ENCODE results near the gene CPNE7. TPM values are rescaled to one million over a fixed set of nuclear protein-coding genes. Genes with fewer than 3 reads are reported as not detected.

The CPNE7 gene
- total and polyA plus RNA-seq, 9 of the 15 experiments (the other 6 are each of a cell fraction or from before 2014, with no cell fraction given): 0.30 to 73.4 (median 32.7) TPM

DNA sequence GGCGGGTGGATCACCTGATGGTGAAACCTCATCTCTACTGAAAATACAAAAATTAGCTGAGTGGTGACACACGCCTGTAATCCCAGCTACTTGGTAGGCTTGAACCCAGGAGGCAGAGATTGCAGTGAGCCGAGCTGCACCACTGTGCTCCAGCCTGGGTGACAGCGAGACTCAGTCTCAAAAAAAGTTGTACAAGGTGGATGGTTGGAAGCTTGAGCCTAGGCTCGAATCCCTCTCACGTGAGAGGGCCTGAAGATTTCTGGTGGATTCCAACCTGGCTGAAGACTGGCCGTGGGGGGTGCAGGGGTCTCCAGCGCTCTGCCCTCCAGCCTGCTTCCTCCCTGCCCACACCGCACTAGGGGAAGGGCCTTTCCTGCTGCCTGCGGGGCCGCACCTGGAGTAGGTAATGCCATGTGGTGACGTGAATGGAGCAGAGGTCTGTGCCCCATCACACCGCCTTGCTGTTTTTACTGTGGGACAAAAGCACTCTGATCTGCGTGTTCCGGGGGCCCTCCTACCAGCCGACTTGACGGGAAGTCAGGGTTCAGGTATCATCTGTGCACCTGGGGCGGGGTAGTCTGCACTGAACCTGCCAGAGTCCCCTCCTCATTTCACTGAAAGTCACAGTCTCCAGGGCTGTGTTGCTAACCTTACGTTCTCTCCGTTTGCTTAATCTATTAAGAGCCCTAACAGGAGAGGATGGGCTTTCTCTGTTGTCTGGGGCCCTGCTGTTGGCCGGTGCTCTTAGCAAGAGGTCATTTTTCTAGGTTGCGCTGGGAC lies 10.9 kb upstream of the CPNE7 start:
- H4K20me1 ChIP-seq (replicated peaks; ENCODE audit: control insufficient read depth, insufficient read depth, low read length): peaks cover 60% of the 10 kb centered on the region
- peak overlapping the region in 1 of 2 experiments; percentile 90; a peak in 3 of 4 replicates for H3K9ac ChIP-seq (ENCODE audit: insufficient read depth in 1 of 2, low read depth in 2 of 2, low read length in 2 of 2)
- intact Hi-C loops (cut with micrococcal nuclease): loop anchor here (10.0 kb wide), 1 partner anchor 760 kb away; the partner anchor contains the start of gene CDT1
- TF ChIP-seq CXXC5 (CRISPR knock-in tag; IDR thresholded peaks at IDR 0.05) (no peak), ZNF561 (CRISPR knock-in tag; conservative IDR thresholded peaks at IDR 0.05) (no peak), HOXB6 (CRISPR knock-in tag; IDR thresholded peaks at IDR 0.05; ENCODE audit: borderline replicate concordance) (no peak), TBP (optimal IDR thresholded peaks at IDR 0.05; ENCODE audit: low read depth, low read length) (no peak), TCF3 (CRISPR knock-in tag; IDR thresholded peaks at IDR 0.05) (0 out of 2 replicates have a peak, but pooled peaks have one; percentile 8), PCBP2 (IDR thresholded peaks at IDR 0.05; ENCODE audit: low read depth, low read length, poor library complexity, severe bottlenecking) (no peak), HMGN3 (IDR thresholded peaks at IDR 0.05; ENCODE audit: borderline replicate concordance, extremely low read depth, insufficient read length, low read depth, low read length) (peak; percentile 55), MAFF (IDR thresholded peaks at IDR 0.05; ENCODE audit: low read length) (no peak), KLF6 (CRISPR knock-in tag; IDR thresholded peaks at IDR 0.05; ENCODE audit: borderline replicate concordance) (no peak), EZH2 (IDR thresholded peaks at IDR 0.05; ENCODE audit: borderline replicate concordance, low read depth, low read length) (no peak), SREBF2 (CRISPR knock-in tag; IDR thresholded peaks at IDR 0.05) (0 out of 2 replicates have a peak, but pooled peaks have one; percentile 76), HNRNPL (IDR thresholded peaks at IDR 0.05; ENCODE audit: low read depth, low read length) (no peak), NCOA4 (IDR thresholded peaks at IDR 0.05; ENCODE audit: partially characterized antibody) (no peak), ILK (tag; IDR thresholded peaks at IDR 0.05; ENCODE audit: borderline replicate concordance, low read depth) (no peak), ZNF253 (CRISPR knock-in tag; conservative IDR thresholded peaks at IDR 0.05) (peak; percentile 86), ZNF785 (CRISPR knock-in tag; IDR thresholded peaks at IDR 0.05) (no peak), MAZ (CRISPR knock-in tag; conservative IDR thresholded peaks at IDR 0.05 in 1 of 2, IDR thresholded peaks at IDR 0.05 in 1 of 2) (0 out of 4 replicates have a peak, but pooled peaks of 1 of the 2 experiments have one; percentile 42), ZNF766 (CRISPR knock-in tag; conservative IDR thresholded peaks at IDR 0.05) (no peak), RBM14 (IDR thresholded peaks at IDR 0.05; ENCODE audit: borderline replicate concordance, insufficient read depth, low read depth, low read length) (no peak), NKRF (IDR thresholded peaks at IDR 0.05; ENCODE audit: borderline replicate concordance) (no peak)

More for the DNA sequence above, 10.9 kb upstream of the CPNE7 start:
- H3K36me3 ChIP-seq (ENCODE audit: control insufficient read depth, insufficient read depth, low read length): peaks cover 40% of the 10 kb centered on the region
- no peaks in the 10 kb centered on the region; a peak in 1 of 5 replicates for H3K27me3 ChIP-seq (ENCODE audit: control insufficient read depth in 2 of 2, insufficient read depth in 2 of 2, low read length in 2 of 2)
- 0 out of 2 replicates have a peak, but pooled peaks cover 2% of the 10 kb centered on the region for H3K9me3 ChIP-seq (replicated peaks; ENCODE audit: control insufficient read depth, insufficient read depth, low read depth, low read length)
- peak in 1 of 4 experiments; percentile 51 for DNase-seq (ENCODE audit: extremely low read depth in 1 of 4, low spot score in 3 of 4)
- CTCF ChIA-PET (ENCODE audit: low intra/inter-chr PET ratio): interaction anchor here (0.5 kb wide), 1 partner anchor 104 kb away, joined by 3 read pairs; no protein-coding TSS in a partner anchor
- peak overlapping the region; percentile 42; the same call in 2 of the 3 replicates for H3K27ac ChIP-seq (ENCODE audit: extremely low read depth, low read depth, low read length)
- peak; percentile 52 for FAIRE-seq
- BruUV-seq (replicated peaks): no TSS peak
- peak overlapping the region; percentile 99 for H3K4me2 ChIP-seq (ENCODE audit: insufficient read depth, low read length)
- in situ Hi-C loops (cut with MboI): no loop called here
- H2AFZ ChIP-seq (ENCODE audit: low read depth, low read length): no peak overlapping the region
- H3K4me1 ChIP-seq (replicated peaks in 1 of 2; ENCODE audit: control insufficient read depth in 2 of 2, insufficient read depth in 2 of 2, low read length in 2 of 2): peaks cover 39 to 62% of the 10 kb centered on the region in 2 experiments
- peak; percentile 38 for ATAC-seq
- H3K4me3 ChIP-seq: no peak overlapping the region; the same call in 1 of the 2 replicates
- 30% methylated on average over 22 of the region's 22 CpGs for WGBS (ENCODE audit: insufficient coverage, low coverage, missing lambda C conversion rate)
- peaks cover 6% of the 10 kb centered on the region for H3K9me1 ChIP-seq (ENCODE audit: control insufficient read depth, insufficient read depth, low read length)
- POLR2A ChIA-PET: interaction anchor here (0.6 to 2.7 kb wide), 14 partner anchors 8 to 1924 kb away, joined by 3 to 15 read pairs (median 4); partner anchors contain the start of genes CDK10, CPNE7 and VPS9D1
- H3K79me2 ChIP-seq (ENCODE audit: control insufficient read depth, insufficient read depth, low read length): peaks cover 49% of the 10 kb centered on the region

Data from K562 (cell line).